HFFc6 (cell line): Measurements from ENCODE around the gene COL6A2. TPM values are rescaled to one million over a fixed set of nuclear protein-coding genes. Genes with fewer than 3 reads are reported as not detected.
"Not testable (repeated sequence)": the region's sequence is repeated elsewhere in the genome, so short reads cannot be mapped to it uniquely, and the experiment has no call there.

Experiments used
- DNase-seq: peaks from one replicate; pipeline ENCODE4 v3.0.0-alpha.2; 2018
- H3K27ac Mint-ChIP-seq: 2 replicates; pipeline ENCODE4 v1.8.0; 2020; ENCODE audit warnings: mild to moderate bottlenecking, mixed read lengths
- H3K27me3 Mint-ChIP-seq: 2 replicates; pipeline ENCODE4 v1.8.0; 2021; ENCODE audit warnings: mild to moderate bottlenecking, moderate library complexity, mixed read lengths; ENCODE audit not compliant: insufficient read depth
- H3K36me3 Mint-ChIP-seq: 2 replicates; pipeline ENCODE4 v1.8.0; 2021; ENCODE audit warnings: low read depth, mixed read lengths
- H3K4me1 Mint-ChIP-seq: 2 replicates; pipeline ENCODE4 v1.8.0; 2020; ENCODE audit warnings: low read depth, mixed read lengths
- H3K4me3 Mint-ChIP-seq: 2 replicates; pipeline ENCODE4 v1.8.0; 2020; ENCODE audit warnings: mild to moderate bottlenecking, moderate library complexity, mixed read lengths
- H3K9me3 Mint-ChIP-seq: 2 replicates; pipeline ENCODE4 v1.8.0; 2020; ENCODE audit warnings: mild to moderate bottlenecking, mixed read lengths
- total RNA-seq, 6 experiments: library from RNA; stranded (reverse); fragmentation: NEBNext Ultra II Directional; extraction: Animal tissue kit (Norgen Biotek cat#: 25700); gene quantifications; 2 replicates in 1 of 6; 3 replicates in 5 of 6; pipeline ENCODE4 v1.2.3, GENCODE V29; 2021
- TF ChIP-seq, protein P1 (sequence below): fragments of 200-600 bp; sonication (generic); IDR thresholded peaks from 2 replicates; pipeline ENCODE4 v1.5.0; 2021; ENCODE audit warnings: antibody characterized with exemption, mild to moderate bottlenecking

COL6A2 gene
- total RNA-seq, 6 experiments from 2014 or later: 426 to 514 (median 467) TPM

DNA sequence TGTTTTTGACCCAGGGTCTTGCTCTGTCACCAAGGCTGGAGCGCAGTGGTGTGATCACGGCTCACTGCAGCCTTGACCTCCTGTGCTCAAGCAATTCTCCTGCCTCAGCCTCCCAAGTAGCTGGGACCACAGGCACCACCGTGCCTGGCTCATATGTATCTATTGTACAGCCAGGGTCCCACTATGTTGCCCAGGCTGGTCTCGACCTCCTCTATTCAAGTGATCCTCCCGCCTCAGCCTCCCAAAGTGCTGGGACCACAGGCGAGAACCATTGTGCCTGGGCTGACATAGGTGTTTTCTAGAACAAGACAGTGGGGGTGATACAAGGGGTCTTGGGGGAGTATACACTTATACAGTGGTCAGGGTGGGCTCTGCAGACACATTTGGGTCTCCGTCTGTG is 40.0 kb downstream of the COL6A2 start:
- Mint-ChIP-seq H3K4me3 (no peak overlapping the region), H3K27me3 (peaks cover 9% of the 10 kb centered on the region), H3K27ac (no peak overlapping the region), H3K36me3 (peaks cover 1% of the 10 kb centered on the region; the same call in 1 of the 2 replicates), H3K9me3 (peaks cover 7% of the 10 kb centered on the region; the same call in 1 of the 2 replicates), H3K4me1 (no peaks in the 10 kb centered on the region)
- no peak for DNase-seq
- TF ChIP-seq, protein P1, sequence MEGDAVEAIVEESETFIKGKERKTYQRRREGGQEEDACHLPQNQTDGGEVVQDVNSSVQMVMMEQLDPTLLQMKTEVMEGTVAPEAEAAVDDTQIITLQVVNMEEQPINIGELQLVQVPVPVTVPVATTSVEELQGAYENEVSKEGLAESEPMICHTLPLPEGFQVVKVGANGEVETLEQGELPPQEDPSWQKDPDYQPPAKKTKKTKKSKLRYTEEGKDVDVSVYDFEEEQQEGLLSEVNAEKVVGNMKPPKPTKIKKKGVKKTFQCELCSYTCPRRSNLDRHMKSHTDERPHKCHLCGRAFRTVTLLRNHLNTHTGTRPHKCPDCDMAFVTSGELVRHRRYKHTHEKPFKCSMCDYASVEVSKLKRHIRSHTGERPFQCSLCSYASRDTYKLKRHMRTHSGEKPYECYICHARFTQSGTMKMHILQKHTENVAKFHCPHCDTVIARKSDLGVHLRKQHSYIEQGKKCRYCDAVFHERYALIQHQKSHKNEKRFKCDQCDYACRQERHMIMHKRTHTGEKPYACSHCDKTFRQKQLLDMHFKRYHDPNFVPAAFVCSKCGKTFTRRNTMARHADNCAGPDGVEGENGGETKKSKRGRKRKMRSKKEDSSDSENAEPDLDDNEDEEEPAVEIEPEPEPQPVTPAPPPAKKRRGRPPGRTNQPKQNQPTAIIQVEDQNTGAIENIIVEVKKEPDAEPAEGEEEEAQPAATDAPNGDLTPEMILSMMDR: no peak

DNA sequence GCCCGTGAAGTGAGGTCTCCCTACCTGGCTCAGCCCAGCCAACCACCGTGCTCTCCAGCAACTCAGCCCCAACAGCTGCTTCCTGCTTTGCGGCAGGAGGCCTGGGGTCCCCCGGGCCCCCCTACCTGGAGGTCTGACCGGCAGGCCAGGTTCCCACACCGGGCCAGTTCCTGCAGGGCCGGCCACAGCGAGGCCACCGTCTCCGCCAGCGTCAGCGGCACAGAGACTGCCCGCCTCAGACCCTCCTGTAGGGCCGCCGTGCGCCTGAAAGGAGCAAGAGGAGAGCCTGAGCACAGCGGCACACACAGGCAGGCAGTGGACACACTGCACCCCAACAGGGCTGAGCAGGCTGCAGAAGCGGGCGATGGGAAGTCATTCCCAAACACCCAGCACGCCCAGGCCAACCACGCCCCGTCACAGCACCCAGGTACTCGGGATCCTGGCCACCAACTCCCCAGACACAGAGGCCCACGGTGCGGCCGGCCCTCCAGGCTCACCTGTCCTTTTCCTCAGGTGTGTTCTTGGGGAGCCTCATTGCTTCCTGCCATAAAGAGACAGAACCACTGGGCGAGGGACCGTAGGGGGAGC is 40.6 kb downstream of the COL6A2 start:
- no peak for DNase-seq

DNA sequence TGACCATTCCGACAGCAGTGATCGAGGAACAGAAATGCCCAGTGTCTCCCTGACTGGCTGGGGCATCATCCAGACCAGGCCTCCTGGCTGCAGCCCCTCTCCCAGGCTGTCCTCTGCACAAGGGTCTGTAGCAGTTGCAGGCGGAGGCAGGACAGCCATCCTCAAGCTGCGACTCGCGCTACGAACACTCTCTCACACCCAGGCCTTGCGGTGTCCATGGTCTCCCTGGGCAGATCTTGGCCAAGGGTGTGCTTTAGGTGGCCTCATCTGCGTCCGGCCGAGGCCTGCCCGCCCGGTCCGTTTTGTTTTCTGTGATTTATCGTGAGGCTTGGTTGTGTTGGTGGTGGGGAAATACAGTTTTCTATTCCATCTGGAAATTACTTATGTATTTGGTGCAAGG is 41.8 kb downstream of the COL6A2 start:
- Mint-ChIP-seq H3K9me3 (peaks cover 5% of the 10 kb centered on the region; the same call in 1 of the 2 replicates), H3K36me3 (no peaks in the 10 kb centered on the region), H3K4me3 (no peak overlapping the region), H3K27me3 (peaks cover 5% of the 10 kb centered on the region), H3K27ac (no peak overlapping the region), H3K4me1 (peaks cover 8% of the 10 kb centered on the region)
- no peak for DNase-seq
- TF ChIP-seq, protein P1: no peak

More for the DNA sequence above, 40.6 kb downstream of the COL6A2 start:
- Mint-ChIP-seq H3K4me3 (no peak overlapping the region), H3K27me3 (peaks cover 5% of the 10 kb centered on the region), H3K36me3 (no peaks in the 10 kb centered on the region), H3K27ac (no peak overlapping the region), H3K9me3 (peaks cover 7% of the 10 kb centered on the region; the same call in 1 of the 2 replicates), H3K4me1 (peaks cover under 1% of the 10 kb centered on the region)
- TF ChIP-seq, protein P1: no peak

DNA sequence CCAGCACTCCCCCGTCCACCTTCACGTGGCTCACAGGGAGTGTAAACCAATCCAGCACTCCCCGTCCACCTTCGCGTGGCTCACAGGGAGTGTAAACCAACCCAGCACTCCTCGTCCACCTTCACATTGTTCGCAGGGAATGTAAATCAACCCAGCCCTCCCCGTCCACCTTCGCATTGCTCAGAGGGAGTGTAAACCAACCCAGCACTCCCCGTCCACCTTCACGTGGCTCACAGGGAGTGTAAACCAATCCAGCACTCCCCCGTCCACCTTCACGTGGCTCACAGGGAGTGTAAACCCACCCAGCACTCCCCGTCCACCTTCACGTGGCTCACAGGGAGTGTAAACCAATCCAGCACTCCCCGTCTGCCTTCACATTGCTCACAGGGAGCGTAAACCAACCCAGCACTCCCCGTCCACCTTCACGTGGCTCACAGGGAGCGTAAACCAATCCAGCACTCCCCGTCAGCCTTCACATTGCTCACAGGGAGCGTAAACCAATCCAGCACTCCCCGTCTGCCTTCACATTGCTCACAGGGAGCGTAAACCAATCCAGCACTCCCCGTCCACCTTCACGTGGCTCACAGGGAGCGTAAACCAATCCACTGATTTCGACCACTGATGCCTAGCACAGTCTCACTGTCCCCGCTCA is 42.6 kb downstream of the COL6A2 start:
- H3K4me3 Mint-ChIP-seq, H3K9me3 Mint-ChIP-seq, H3K36me3 Mint-ChIP-seq, H3K27me3 Mint-ChIP-seq, H3K4me1 Mint-ChIP-seq, H3K27ac Mint-ChIP-seq, DNase-seq: not testable (repeated sequence)

DNA sequence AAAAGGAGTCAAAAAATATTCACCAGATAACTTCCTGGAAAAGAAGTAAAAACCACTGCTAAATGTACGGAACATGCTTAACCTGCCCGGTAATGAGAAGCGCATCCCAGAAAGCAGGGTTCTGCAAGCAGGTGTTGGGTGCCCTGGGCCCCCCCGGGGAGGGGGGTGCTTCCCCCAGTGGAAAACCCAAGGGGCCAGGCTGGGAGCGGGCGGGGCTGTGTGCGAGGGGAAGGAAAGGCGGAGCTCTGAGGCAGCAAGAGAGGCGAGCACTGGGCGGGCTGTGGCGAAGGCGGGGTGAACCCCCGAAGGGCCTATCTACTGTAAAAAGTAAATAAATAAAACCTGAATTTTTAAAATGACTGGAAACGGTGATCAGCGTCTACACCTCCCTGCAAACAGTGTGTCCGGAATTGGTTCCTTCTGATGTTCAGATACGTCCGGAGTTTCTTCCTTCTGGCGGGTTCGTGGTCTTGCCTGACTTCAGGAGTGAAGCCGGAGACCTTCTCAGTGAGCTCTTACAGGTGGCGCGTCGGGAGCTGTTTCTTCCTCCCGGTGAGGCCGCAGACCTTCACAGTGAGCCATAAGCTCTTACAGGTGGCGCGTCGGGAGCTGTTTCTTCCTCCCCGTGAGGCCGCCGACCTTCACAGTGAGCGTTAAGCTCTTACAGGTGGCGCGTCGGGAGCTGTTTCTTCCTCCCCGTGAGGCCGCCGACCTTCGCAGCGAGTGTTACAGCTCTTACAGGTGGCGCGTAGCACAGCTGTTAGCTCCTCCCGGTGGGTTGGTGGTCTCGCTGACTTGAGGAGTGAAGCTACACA is 44.1 kb downstream of the COL6A2 start:
- Mint-ChIP-seq H3K27me3 (peaks cover 5% of the 10 kb centered on the region), H3K9me3 (no peaks in the 10 kb centered on the region), H3K4me1 (peaks cover 8% of the 10 kb centered on the region), H3K27ac (no peak overlapping the region), H3K36me3 (no peaks in the 10 kb centered on the region), H3K4me3 (no peak overlapping the region)
- TF ChIP-seq, protein P1: no peak
- no peak for DNase-seq
